Measurements from ENCODE around the gene CRNN. TPM values are rescaled to one million over a fixed set of nuclear protein-coding genes. Genes with fewer than 3 reads are reported as not detected.
A peak's percentile ranks its signal among the peaks of the same experiment; 100 is the strongest.

The CRNN gene
- total RNA-seq, 2 donors from 2014 or later: not detected

- no peak for ATAC-seq
- H3K4me3 Mint-ChIP-seq: no peak overlapping the region
- H3K4me1 Mint-ChIP-seq (ENCODE audit: low read depth in 2 of 2): no peaks in the 10 kb centered on the region
- no peaks in the 10 kb centered on the region for H3K9me3 Mint-ChIP-seq
- no peaks in the 10 kb centered on the region for H3K36me3 Mint-ChIP-seq
- DNase-seq (ENCODE audit: low spot score): no peak
- peaks cover 30 to 46% of the 10 kb centered on the region in 2 donors for H3K27me3 Mint-ChIP-seq
- H3K27ac Mint-ChIP-seq: no peak overlapping the region
Measured at GRCh38 chr1:152408664-152409063, 5.4 kb downstream of the CRNN start.

GRCh38 chr1:152398812-152399698 lies 15.0 kb downstream of the CRNN start:
- Mint-ChIP-seq H3K4me3 (no peak overlapping the region), H3K9me3 (no peaks in the 10 kb centered on the region), H3K27ac (no peak overlapping the region), H3K4me1 (ENCODE audit: low read depth in 2 of 2) (no peaks in the 10 kb centered on the region), H3K36me3 (no peaks in the 10 kb centered on the region), H3K27me3 (peaks cover 13 to 33% of the 10 kb centered on the region in 2 donors)
- ATAC-seq (peak; percentile 46 to 52), DNase-seq (ENCODE audit: low spot score) (no peak)

GRCh38 chr1:152397474-152397873 lies 16.6 kb downstream of the CRNN start:
- Mint-ChIP-seq H3K9me3 (no peaks in the 10 kb centered on the region), H3K36me3 (no peaks in the 10 kb centered on the region), H3K27me3 (peaks cover 20 to 41% of the 10 kb centered on the region in 2 donors), H3K27ac (no peak overlapping the region), H3K4me3 (no peak overlapping the region), H3K4me1 (ENCODE audit: low read depth in 2 of 2) (no peaks in the 10 kb centered on the region)
- ATAC-seq (no peak), DNase-seq (ENCODE audit: low spot score) (no peak)

GRCh38 chr1:152394151-152394550 lies 19.9 kb downstream of the CRNN start:
- DNase-seq (ENCODE audit: low spot score): no peak
- Mint-ChIP-seq H3K36me3 (no peaks in the 10 kb centered on the region), H3K27me3 (peaks cover 37 to 63% of the 10 kb centered on the region in 2 donors), H3K4me1 (ENCODE audit: low read depth in 2 of 2) (no peaks in the 10 kb centered on the region), H3K27ac (no peak overlapping the region), H3K9me3 (no peaks in the 10 kb centered on the region), H3K4me3 (no peak overlapping the region)
- ATAC-seq: no peak

GRCh38 chr1:152392909-152393308 lies 21.2 kb downstream of the CRNN start:
- H3K27me3 Mint-ChIP-seq: peaks cover 44 to 75% of the 10 kb centered on the region in 2 donors
- DNase-seq (ENCODE audit: low spot score) (no peak), ATAC-seq (no peak)
- no peak overlapping the region for H3K4me3 Mint-ChIP-seq
- no peak overlapping the region for H3K27ac Mint-ChIP-seq
- no peaks in the 10 kb centered on the region for H3K9me3 Mint-ChIP-seq
- H3K36me3 Mint-ChIP-seq: no peaks in the 10 kb centered on the region
- H3K4me1 Mint-ChIP-seq (ENCODE audit: low read depth in 2 of 2): no peaks in the 10 kb centered on the region

GRCh38 chr1:152388889-152389288 lies 25.2 kb downstream of the CRNN start:
- Mint-ChIP-seq H3K9me3 (no peaks in the 10 kb centered on the region), H3K27me3 (peaks cover 43 to 68% of the 10 kb centered on the region in 2 donors), H3K27ac (no peak overlapping the region), H3K4me3 (no peak overlapping the region), H3K36me3 (no peaks in the 10 kb centered on the region), H3K4me1 (ENCODE audit: low read depth in 2 of 2) (no peaks in the 10 kb centered on the region)
- ATAC-seq (no peak), DNase-seq (ENCODE audit: low spot score) (no peak)

GRCh38 chr1:152386940-152387339 lies 27.1 kb downstream of the CRNN start:
- no peak overlapping the region for H3K27ac Mint-ChIP-seq
- peaks cover 41 to 48% of the 10 kb centered on the region in 2 donors for H3K27me3 Mint-ChIP-seq
- no peaks in the 10 kb centered on the region for H3K9me3 Mint-ChIP-seq
- no peak for ATAC-seq
- H3K4me3 Mint-ChIP-seq: no peak overlapping the region
- DNase-seq (ENCODE audit: low spot score): no peak
- no peaks in the 10 kb centered on the region for H3K4me1 Mint-ChIP-seq (ENCODE audit: low read depth in 2 of 2)
- H3K36me3 Mint-ChIP-seq: no peaks in the 10 kb centered on the region

- no peaks in the 10 kb centered on the region for H3K9me3 Mint-ChIP-seq
Measured at GRCh38 chr1:152380932-152381331, 33.1 kb downstream of the CRNN start.

GRCh38 chr1:152374451-152374850 lies 39.6 kb downstream of the CRNN start:
- Mint-ChIP-seq H3K4me1 (ENCODE audit: low read depth in 2 of 2) (no peaks in the 10 kb centered on the region), H3K4me3 (no peak overlapping the region)
- ATAC-seq: no peak

More at GRCh38 chr1:152380932-152381331, 33.1 kb downstream of the CRNN start:
- Mint-ChIP-seq H3K36me3 (no peaks in the 10 kb centered on the region), H3K27ac (no peak overlapping the region), H3K4me3 (no peak overlapping the region), H3K27me3 (peaks cover 4 to 28% of the 10 kb centered on the region in 2 donors), H3K4me1 (ENCODE audit: low read depth in 2 of 2) (no peaks in the 10 kb centered on the region)
- DNase-seq (ENCODE audit: low spot score) (no peak), ATAC-seq (no peak)

GRCh38 chr1:152372672-152373071 lies 41.4 kb downstream of the CRNN start:
- no peak overlapping the region for H3K4me3 Mint-ChIP-seq
- DNase-seq (ENCODE audit: low spot score): no peak
- peaks cover 6% of the 10 kb centered on the region for H3K36me3 Mint-ChIP-seq
- no peak overlapping the region for H3K27ac Mint-ChIP-seq
- peaks cover 7% of the 10 kb centered on the region for H3K9me3 Mint-ChIP-seq
- no peak for ATAC-seq
- no peaks in the 10 kb centered on the region for H3K4me1 Mint-ChIP-seq (ENCODE audit: low read depth in 2 of 2)
- H3K27me3 Mint-ChIP-seq: peaks cover 20 to 26% of the 10 kb centered on the region in 2 donors

More at GRCh38 chr1:152374451-152374850, 39.6 kb downstream of the CRNN start:
- no peaks in the 10 kb centered on the region for H3K9me3 Mint-ChIP-seq
- peaks cover 19 to 24% of the 10 kb centered on the region in 2 donors for H3K27me3 Mint-ChIP-seq
- H3K27ac Mint-ChIP-seq: no peak overlapping the region
- no peak for DNase-seq (ENCODE audit: low spot score)
- H3K36me3 Mint-ChIP-seq: peaks cover 2% of the 10 kb centered on the region

GRCh38 chr1:152367436-152367835 lies 46.6 kb downstream of the CRNN start:
- H3K9me3 Mint-ChIP-seq: peaks cover 7% of the 10 kb centered on the region
- ATAC-seq (no peak), DNase-seq (ENCODE audit: low spot score) (no peak)
- peaks cover 12 to 33% of the 10 kb centered on the region in 2 donors for H3K27me3 Mint-ChIP-seq
- H3K4me1 Mint-ChIP-seq (ENCODE audit: low read depth in 2 of 2): no peaks in the 10 kb centered on the region
- no peak overlapping the region for H3K4me3 Mint-ChIP-seq
- H3K36me3 Mint-ChIP-seq: peaks cover 6% of the 10 kb centered on the region
- H3K27ac Mint-ChIP-seq: no peak overlapping the region

- no peak for DNase-seq (ENCODE audit: low spot score)
- Mint-ChIP-seq H3K9me3 (peaks cover 3% of the 10 kb centered on the region), H3K36me3 (peaks cover 5% of the 10 kb centered on the region), H3K27ac (no peak within 1 kb of the TSS), H3K27me3 (peaks cover 10 to 15% of the 10 kb centered on the region in 2 donors), H3K4me3 (no peak within 1 kb of the TSS), H3K4me1 (ENCODE audit: low read depth in 2 of 2) (no peaks in the 10 kb centered on the region)
- ATAC-seq: no peak
Measured at GRCh38 chr1:152359906-152360305, 54.2 kb downstream of the CRNN start, which contains the start of gene FLG2. Gene FLG2 (minus strand): TSS chr1:152360006. CDS start chr1:152358884, 1,122 bp downstream.

All from natural killer cell treated with Interleukin-12 subunit alpha and Interleukin-12 subunit beta and Interleukin-15 and Interleukin-18, amount 100 ng/mL, for 72 hours (primary cell).